Endothelial cell of umbilical vein (primary cell): ENCODE results near the gene CYP2A6. TPM values are rescaled to one million over a fixed set of nuclear protein-coding genes. Genes with fewer than 3 reads are reported as not detected.

Experiments used
- BruUV-seq: library from RNA; stranded (reverse); fragments of 400-500 nt; replicated peaks from 2 replicates; lab custom pipeline; 2021; lab: Mats Ljungman, UMichigan
- CTCF ChIA-PET: fragments of 300-600, 350-600 bp; sonication (Branson Sonifier 250); formaldehyde crosslinking; loops from one replicate; lab custom pipeline; 2021; ENCODE audit warnings: antibody characterized with exemption, inconsistent platforms; lab: Charles Lee
- POLR2A ChIA-PET: fragments of 300-600, 350-600 bp; sonication (Branson Sonifier 250); formaldehyde crosslinking; loops from one replicate; lab custom pipeline; 2021; ENCODE audit warnings: antibody characterized with exemption, inconsistent platforms; lab: Charles Lee
- DNase-seq: peaks from one replicate; pipeline ENCODE4 v3.0.0-alpha.2; 2011; ENCODE audit warnings: low read depth, low spot score
- FAIRE-seq: peaks from 2 replicates; lab custom pipeline; 2011; peaks lifted over from hg19 to GRCh38; lab: Jason Lieb, UNC
- H2AFZ ChIP-seq: 2 replicates; pipeline ENCODE4 v1.6.0; 2012; ENCODE audit warnings: low read depth, low read length, control low read depth, inconsistent platforms
- H3K27ac ChIP-seq: 2 replicates; pipeline ENCODE4 v1.5.1; 2011; ENCODE audit warnings: low read depth, mild to moderate bottlenecking, control low read depth, low read length, moderate library complexity; ENCODE audit not compliant: insufficient read depth
- H3K27me3 ChIP-seq, 2 experiments: 2 replicates each; pipeline versions ENCODE4 v1.6.0 to v1.6.1; 2011; ENCODE audit warnings: low read length in 2 of 2, mixed read lengths in 1 of 2; ENCODE audit not compliant: control insufficient read depth in 2 of 2, insufficient read depth in 2 of 2
- H3K36me3 ChIP-seq, 2 experiments: 2 replicates in 1 of 2; 3 replicates in 1 of 2; pipeline ENCODE4 v1.5.1; 2011; ENCODE audit warnings: low read length in 2 of 2, mild to moderate bottlenecking in 1 of 2, moderate library complexity in 1 of 2; ENCODE audit not compliant: control insufficient read depth in 2 of 2, insufficient read depth in 2 of 2; ENCODE audit errors: extremely low read depth in 1 of 2
- H3K4me1 ChIP-seq: 3 replicates; pipeline ENCODE4 v1.5.1; 2011; ENCODE audit warnings: mild to moderate bottlenecking, low read length; ENCODE audit not compliant: control insufficient read depth, insufficient read depth; ENCODE audit errors: extremely low read depth
- H3K4me2 ChIP-seq: 2 replicates; pipeline ENCODE4 v1.6.1; 2011; ENCODE audit warnings: low read length, control low read depth, mixed read lengths; ENCODE audit not compliant: insufficient read depth
- H3K4me3 ChIP-seq, 3 experiments: fragments of 200-600 bp in 1 of 3; sonication (generic), shearing (Covaris generic) in 1 of 3; replicated peaks in 1 of 3; 2 replicates each; pipeline ENCODE4 v1.5.1; 2011 to 2016; ENCODE audit warnings: control low read depth in 3 of 3, low read length in 3 of 3, mild to moderate bottlenecking in 2 of 3, inconsistent platforms in 1 of 3, low read depth in 1 of 3, moderate library complexity in 1 of 3; ENCODE audit not compliant: insufficient read depth in 1 of 3
- H3K79me2 ChIP-seq: 2 replicates; pipeline ENCODE4 v1.6.0; 2012; ENCODE audit warnings: low read length, inconsistent platforms; ENCODE audit not compliant: control insufficient read depth, insufficient read depth
- H3K9ac ChIP-seq: replicated peaks from 2 replicates; pipeline ENCODE3; 2011; ENCODE audit warnings: low read length, control low read depth; ENCODE audit not compliant: insufficient read depth; ENCODE audit errors: extremely low read depth
- H3K9me1 ChIP-seq: replicated peaks from 3 replicates; pipeline ENCODE4 v1.6.0; 2011; ENCODE audit warnings: mild to moderate bottlenecking, low read length; ENCODE audit not compliant: control insufficient read depth, insufficient read depth; ENCODE audit errors: extremely low read depth
- H3K9me3 ChIP-seq: replicated peaks from 2 replicates; pipeline ENCODE4 v1.5.1; 2012; ENCODE audit warnings: low read length, inconsistent platforms; ENCODE audit not compliant: control insufficient read depth, insufficient read depth
- H4K20me1 ChIP-seq: replicated peaks from 2 replicates; pipeline ENCODE3; 2011; ENCODE audit warnings: mild to moderate bottlenecking, low read length; ENCODE audit not compliant: control insufficient read depth, insufficient read depth; ENCODE audit errors: extremely low read depth
- EZH2 ChIP-seq: IDR thresholded peaks from 2 replicates; pipeline ENCODE4 v1.6.1; 2012; ENCODE audit warnings: borderline replicate concordance, low read depth, mild to moderate bottlenecking, moderate library complexity, low read length, inconsistent platforms; ENCODE audit not compliant: severe bottlenecking
- FOS ChIP-seq: IDR thresholded peaks from 2 replicates; pipeline ENCODE4 v1.6.1; 2011; ENCODE audit warnings: mild to moderate bottlenecking, low read length, moderate library complexity, borderline replicate concordance; ENCODE audit not compliant: insufficient read depth
- GATA2 ChIP-seq: IDR thresholded peaks from 2 replicates; pipeline ENCODE4 v1.7.0; 2011; ENCODE audit warnings: low read depth, mild to moderate bottlenecking, moderate library complexity, mixed read lengths, low read length; ENCODE audit not compliant: insufficient read length, insufficient read depth
- JUN ChIP-seq: IDR thresholded peaks from 2 replicates; pipeline ENCODE4 v1.6.1; 2011; ENCODE audit warnings: borderline replicate concordance, low read depth; ENCODE audit not compliant: insufficient read length, insufficient read depth
- MYC ChIP-seq: IDR thresholded peaks from one replicate; pipeline ENCODE4 v1.6.1; 2011; ENCODE audit warnings: mild to moderate bottlenecking, low read depth, low read length
- POLR2A ChIP-seq: IDR thresholded peaks from 2 replicates; pipeline ENCODE4 v1.6.1; 2012; ENCODE audit warnings: low read depth, mild to moderate bottlenecking, control low read depth, low read length
- POLR2AphosphoS5 ChIP-seq: IDR thresholded peaks from 2 replicates; pipeline ENCODE4 v1.6.1; 2012; ENCODE audit warnings: low read depth, mild to moderate bottlenecking, control low read depth, low read length, moderate library complexity; ENCODE audit not compliant: insufficient read depth
- dilution Hi-C: fragments of 300-500 bp; cut with MboI; formaldehyde crosslinking; loops from one replicate; pipeline ENCODE4 v1.15.0; 2019; ENCODE audit warnings: low sequenced_read_pairs; ENCODE audit not compliant: extremely low pct_ligation_motif_present
- intact Hi-C: fragments of 100-400 bp; cut with micrococcal nuclease; formaldehyde crosslinking; loops from one replicate; pipeline ENCODE4 v1.10.0; 2022
- polyA plus RNA-seq, 4 experiments: library from polyadenylated mRNA; depleted of rRNA in 3 of 4; stranded (reverse) in 3 of 4; unstranded in 1 of 4; fragments of >200 nt; gene quantifications; 2 replicates each; pipeline versions ENCODE4 v1.2.1 to v1.2.3, GENCODE V29; 2011 to 2012; ENCODE audit warnings: missing spikeins in 1 of 4
- total RNA-seq: library from RNA; stranded (reverse); gene quantifications from 2 replicates; pipeline ENCODE4 v1.2.3, GENCODE V29; 2021
- TF ChIP-seq, protein P1 (sequence below): IDR thresholded peaks from 2 replicates; pipeline ENCODE4 v1.6.1; 2011; ENCODE audit not compliant: insufficient read depth, insufficient read length
- TF ChIP-seq, protein P2 (sequence below), 2 donors: IDR thresholded peaks; 1 replicate in 1 of 2; 2 replicates in 1 of 2; pipeline ENCODE4 v1.5.1; 2011; ENCODE audit warnings: low read length in 2 of 2, mild to moderate bottlenecking in 2 of 2, moderate library complexity in 2 of 2, control low read depth in 1 of 2, inconsistent platforms in 1 of 2, low read depth in 1 of 2; ENCODE audit not compliant: insufficient read depth in 1 of 2; ENCODE audit errors: extremely low read depth in 1 of 2

CYP2A6 gene
- total and polyA plus RNA-seq, 2 donors (not counting 3 experiments of a cell fraction or from before 2014, with no cell fraction given), result not detected

DNA sequence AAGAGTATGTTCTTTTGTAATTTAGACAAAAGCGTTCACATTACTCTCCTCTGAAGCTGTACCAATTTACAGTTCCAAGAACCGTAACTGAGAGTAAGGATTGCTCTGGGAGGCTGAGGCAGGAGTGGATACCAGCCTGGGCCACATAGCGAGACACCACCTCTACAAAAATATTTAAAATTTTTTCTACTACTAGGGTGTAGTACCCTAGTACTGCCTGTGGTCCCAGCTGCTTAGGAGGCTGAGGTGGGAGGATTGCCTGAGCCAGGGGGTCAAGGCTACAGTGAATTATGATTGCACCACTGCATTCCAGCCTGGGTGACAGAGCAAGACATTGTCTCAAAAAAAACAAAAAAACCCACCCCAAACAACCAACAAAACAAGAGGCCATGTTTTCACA, 12.1 kb upstream of the CYP2A6 start:
- FAIRE-seq (no peak), DNase-seq (no peak)
- Histone ChIP-seq H3K27me3 (peaks cover 2 to 6% of the 10 kb centered on the region in 2 experiments), H3K79me2 (no peaks in the 10 kb centered on the region), H3K4me2 (no peak overlapping the region), H3K27ac (no peak overlapping the region), H3K36me3 (no peaks in the 10 kb centered on the region), H4K20me1 (no peaks in the 10 kb centered on the region), H3K9me3 (no peaks in the 10 kb centered on the region), H3K9me1 (no peaks in the 10 kb centered on the region), H2AFZ (no peak overlapping the region), H3K4me1 (no peaks in the 10 kb centered on the region), H3K4me3 (no peak overlapping the region), H3K9ac (no peak overlapping the region)
- ChIA-PET CTCF (no interaction called here), POLR2A (no interaction called here)
- intact Hi-C loops (no loop called here), dilution Hi-C loops (no loop called here)
- TF ChIP-seq FOS (no peak), POLR2AphosphoS5 (no peak), JUN (no peak), POLR2A (no peak), MYC (no peak), GATA2 (no peak), EZH2 (no peak)
- TF ChIP-seq, protein P1, sequence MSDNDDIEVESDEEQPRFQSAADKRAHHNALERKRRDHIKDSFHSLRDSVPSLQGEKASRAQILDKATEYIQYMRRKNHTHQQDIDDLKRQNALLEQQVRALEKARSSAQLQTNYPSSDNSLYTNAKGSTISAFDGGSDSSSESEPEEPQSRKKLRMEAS, result no peak
- TF ChIP-seq, protein P2, sequence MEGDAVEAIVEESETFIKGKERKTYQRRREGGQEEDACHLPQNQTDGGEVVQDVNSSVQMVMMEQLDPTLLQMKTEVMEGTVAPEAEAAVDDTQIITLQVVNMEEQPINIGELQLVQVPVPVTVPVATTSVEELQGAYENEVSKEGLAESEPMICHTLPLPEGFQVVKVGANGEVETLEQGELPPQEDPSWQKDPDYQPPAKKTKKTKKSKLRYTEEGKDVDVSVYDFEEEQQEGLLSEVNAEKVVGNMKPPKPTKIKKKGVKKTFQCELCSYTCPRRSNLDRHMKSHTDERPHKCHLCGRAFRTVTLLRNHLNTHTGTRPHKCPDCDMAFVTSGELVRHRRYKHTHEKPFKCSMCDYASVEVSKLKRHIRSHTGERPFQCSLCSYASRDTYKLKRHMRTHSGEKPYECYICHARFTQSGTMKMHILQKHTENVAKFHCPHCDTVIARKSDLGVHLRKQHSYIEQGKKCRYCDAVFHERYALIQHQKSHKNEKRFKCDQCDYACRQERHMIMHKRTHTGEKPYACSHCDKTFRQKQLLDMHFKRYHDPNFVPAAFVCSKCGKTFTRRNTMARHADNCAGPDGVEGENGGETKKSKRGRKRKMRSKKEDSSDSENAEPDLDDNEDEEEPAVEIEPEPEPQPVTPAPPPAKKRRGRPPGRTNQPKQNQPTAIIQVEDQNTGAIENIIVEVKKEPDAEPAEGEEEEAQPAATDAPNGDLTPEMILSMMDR (IDR thresholded peaks at IDR 0.05; ENCODE audit: extremely low read depth in 1 of 2, insufficient read depth in 1 of 2, low read depth in 1 of 2, low read length in 2 of 2), result no peak
- BruUV-seq, result no TSS peak
